ENCODE results near the gene ATG4B. TPM values are rescaled to one million over a fixed set of nuclear protein-coding genes. Genes with fewer than 3 reads are reported as not detected.

ATG4B gene
- total and polyA plus RNA-seq, 2 donors (not counting 3 experiments of a cell fraction or from before 2014, with no cell fraction given) = 83.6 to 113 TPM

- POLR2A ChIA-PET = no interaction called here
- intact Hi-C loops (cut with micrococcal nuclease) = no loop called here
- H3K79me2 ChIP-seq (ENCODE audit: control insufficient read depth, insufficient read depth, low read length) = peaks cover 43% of the 10 kb centered on the region
Measured at GRCh38 chr2:241615522-241616052, 21.9 kb upstream of the ATG4B start.

GRCh38 chr2:241616168-241617125 is 21.0 kb upstream of the ATG4B start:
- Histone ChIP-seq H2AFZ (ENCODE audit: low read depth, low read length) (no peak overlapping the region), H3K9me1 (replicated peaks; ENCODE audit: control insufficient read depth, extremely low read depth, insufficient read depth, low read length) (no peaks in the 10 kb centered on the region), H4K20me1 (replicated peaks; ENCODE audit: control insufficient read depth, extremely low read depth, insufficient read depth, low read length) (peaks cover 2% of the 10 kb centered on the region), H3K4me2 (ENCODE audit: insufficient read depth, low read length) (no peak overlapping the region), H3K79me2 (ENCODE audit: control insufficient read depth, insufficient read depth, low read length) (peaks cover 44% of the 10 kb centered on the region), H3K4me3 (replicated peaks in 1 of 3; ENCODE audit: insufficient read depth in 1 of 3, low read depth in 1 of 3, low read length in 3 of 3) (no peak overlapping the region), H3K4me1 (ENCODE audit: control insufficient read depth, extremely low read depth, insufficient read depth, low read length) (peaks cover 13% of the 10 kb centered on the region), H3K27ac (ENCODE audit: insufficient read depth, low read depth, low read length) (no peak overlapping the region), H3K27me3 (ENCODE audit: control insufficient read depth in 2 of 2, insufficient read depth in 2 of 2, low read length in 2 of 2) (no peaks in the 10 kb centered on the region), H3K36me3 (ENCODE audit: control insufficient read depth in 2 of 2, extremely low read depth in 1 of 2, insufficient read depth in 2 of 2, low read length in 2 of 2) (no peaks in the 10 kb centered on the region), H3K9me3 (replicated peaks; ENCODE audit: control insufficient read depth, insufficient read depth, low read length) (no peaks in the 10 kb centered on the region), H3K9ac (replicated peaks; ENCODE audit: extremely low read depth, insufficient read depth, low read length) (no peak overlapping the region)
- intact Hi-C loops (cut with micrococcal nuclease) = no loop called here
- FAIRE-seq (no peak), DNase-seq (ENCODE audit: low read depth, low spot score) (no peak)
- no TSS peak for BruUV-seq (replicated peaks)
- POLR2A ChIA-PET = no interaction called here
- dilution Hi-C loops (cut with MboI; ENCODE audit: extremely low pct_ligation_motif_present, low sequenced_read_pairs) = no loop called here
- no peak for TF ChIP-seq CTCF (IDR thresholded peaks at IDR 0.05; ENCODE audit: extremely low read depth in 1 of 2, insufficient read depth in 1 of 2, low read depth in 1 of 2, low read length in 2 of 2)
- CTCF ChIA-PET = no interaction called here

More at GRCh38 chr2:241615522-241616052, 21.9 kb upstream of the ATG4B start:
- FAIRE-seq (no peak), DNase-seq (ENCODE audit: low read depth, low spot score) (no peak)
- dilution Hi-C loops (cut with MboI; ENCODE audit: extremely low pct_ligation_motif_present, low sequenced_read_pairs) = no loop called here
- Histone ChIP-seq H3K27me3 (ENCODE audit: control insufficient read depth in 2 of 2, insufficient read depth in 2 of 2, low read length in 2 of 2) (no peaks in the 10 kb centered on the region), H4K20me1 (replicated peaks; ENCODE audit: control insufficient read depth, extremely low read depth, insufficient read depth, low read length) (peaks cover under 1% of the 10 kb centered on the region), H3K36me3 (ENCODE audit: control insufficient read depth in 2 of 2, extremely low read depth in 1 of 2, insufficient read depth in 2 of 2, low read length in 2 of 2) (no peaks in the 10 kb centered on the region), H3K4me3 (replicated peaks in 1 of 3; ENCODE audit: insufficient read depth in 1 of 3, low read depth in 1 of 3, low read length in 3 of 3) (no peak overlapping the region), H3K9me3 (replicated peaks; ENCODE audit: control insufficient read depth, insufficient read depth, low read length) (no peaks in the 10 kb centered on the region), H3K9me1 (replicated peaks; ENCODE audit: control insufficient read depth, extremely low read depth, insufficient read depth, low read length) (no peaks in the 10 kb centered on the region), H2AFZ (ENCODE audit: low read depth, low read length) (no peak overlapping the region), H3K4me2 (ENCODE audit: insufficient read depth, low read length) (no peak overlapping the region), H3K9ac (replicated peaks; ENCODE audit: extremely low read depth, insufficient read depth, low read length) (no peak overlapping the region), H3K27ac (ENCODE audit: insufficient read depth, low read depth, low read length) (no peak overlapping the region), H3K4me1 (ENCODE audit: control insufficient read depth, extremely low read depth, insufficient read depth, low read length) (peaks cover 13% of the 10 kb centered on the region)
- CTCF ChIA-PET = no interaction called here
- TF ChIP-seq GATA2 (IDR thresholded peaks at IDR 0.05; ENCODE audit: insufficient read depth, insufficient read length, low read depth, low read length) (no peak), POLR2A (IDR thresholded peaks at IDR 0.05; ENCODE audit: low read depth, low read length) (no peak), FOS (IDR thresholded peaks at IDR 0.05; ENCODE audit: borderline replicate concordance, insufficient read depth, low read length) (no peak), MYC (IDR thresholded peaks at IDR 0.05; ENCODE audit: low read depth, low read length) (no peak), MAX (IDR thresholded peaks at IDR 0.05; ENCODE audit: insufficient read depth, insufficient read length) (no peak), POLR2AphosphoS5 (IDR thresholded peaks at IDR 0.05; ENCODE audit: insufficient read depth, low read depth, low read length) (no peak)
- no TSS peak for BruUV-seq (replicated peaks)
